Immature natural killer cell (primary cell): Measurements from ENCODE around the gene ARHGAP24. TPM values are rescaled to one million over a fixed set of nuclear protein-coding genes. Genes with fewer than 3 reads are reported as not detected.
"Not testable (repeated sequence)": the region's sequence is repeated elsewhere in the genome, so short reads cannot be mapped to it uniquely, and the experiment has no call there.

Experiments used
- DNase-seq, 3 donors: peaks; one replicate each; pipeline ENCODE4 v3.0.0; 2022; ENCODE audit warnings: mixed read lengths in 1 of 3
- H3K27ac Mint-ChIP-seq, 6 donors: one replicate each; pipeline ENCODE4 v1.8.0; 2020; ENCODE audit warnings: mixed read lengths in 6 of 6, mild to moderate bottlenecking in 5 of 6, inconsistent platforms in 4 of 6, moderate library complexity in 3 of 6
- H3K27me3 Mint-ChIP-seq, 3 donors: one replicate each; pipeline ENCODE4 v1.8.0; 2020 to 2021; ENCODE audit warnings: low read depth in 3 of 3, mild to moderate bottlenecking in 3 of 3, mixed read lengths in 3 of 3, moderate library complexity in 3 of 3, inconsistent platforms in 1 of 3
- H3K36me3 Mint-ChIP-seq, 3 donors: one replicate each; pipeline ENCODE4 v1.8.0; 2020; ENCODE audit warnings: mixed read lengths in 3 of 3, inconsistent platforms in 2 of 3, mild to moderate bottlenecking in 2 of 3
- H3K4me1 Mint-ChIP-seq, 2 donors: one replicate each; pipeline ENCODE4 v1.8.0; 2020; ENCODE audit warnings: inconsistent platforms in 2 of 2, mild to moderate bottlenecking in 2 of 2, mixed read lengths in 2 of 2, moderate library complexity in 1 of 2
- H3K4me3 Mint-ChIP-seq, 5 donors: one replicate each; pipeline ENCODE4 v1.8.0; 2020; ENCODE audit warnings: mild to moderate bottlenecking in 5 of 5, mixed read lengths in 5 of 5, inconsistent platforms in 3 of 5, moderate library complexity in 3 of 5
- H3K9me3 Mint-ChIP-seq, 6 donors: one replicate each; pipeline ENCODE4 v1.8.0; 2020; ENCODE audit warnings: mild to moderate bottlenecking in 6 of 6, mixed read lengths in 6 of 6, inconsistent platforms in 4 of 6, moderate library complexity in 3 of 6
- polyA plus RNA-seq, 3 donors: library from polyadenylated mRNA; unstranded; fragments of 300-500 nt; fragmentation: Illumina TruSeq; gene quantifications; one replicate each; pipeline ENCODE4 v1.2.3, GENCODE V29; 2021

The ARHGAP24 gene
- polyA plus RNA-seq, 3 donors from 2014 or later = 0.06 to 0.24 TPM; not detected in 1

DNA sequence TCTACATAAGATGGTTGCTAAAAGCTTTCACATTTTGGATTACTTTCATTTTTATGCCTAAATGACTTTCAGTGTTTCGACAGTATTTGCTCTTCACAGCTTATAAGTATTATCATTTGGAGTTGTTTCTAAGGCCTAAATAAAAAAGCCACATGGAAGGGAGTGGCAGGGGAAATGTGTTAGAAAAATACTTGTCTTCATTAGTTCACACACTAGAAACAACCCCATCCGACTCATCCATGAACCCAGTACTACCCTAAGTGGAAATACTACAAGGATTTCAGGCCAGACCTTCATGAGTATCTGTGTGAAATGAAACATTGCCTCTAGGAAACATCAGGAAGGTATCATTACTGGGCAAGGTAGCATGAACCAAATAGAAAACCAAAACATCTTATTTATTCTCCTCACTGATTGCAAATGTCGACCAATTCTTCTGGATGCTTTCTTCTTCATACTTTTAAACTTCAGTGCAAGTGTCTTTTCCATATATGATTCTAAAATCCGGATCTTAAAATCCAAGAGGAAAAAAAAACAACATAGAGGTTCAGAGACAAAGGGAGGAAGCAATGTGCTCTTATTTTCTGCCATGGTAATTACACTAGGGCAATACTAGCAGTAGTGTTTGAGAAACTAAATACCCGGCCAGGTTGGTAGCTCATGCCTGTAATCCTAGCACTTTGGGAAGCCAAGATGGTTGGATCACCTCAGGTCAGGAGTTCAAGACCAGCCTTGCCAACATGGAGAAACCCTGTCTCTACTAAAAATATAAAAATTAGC, 349.4 kb downstream of the ARHGAP24 start:
- peaks cover 0 to 3% (median 2%) of the 10 kb centered on the region in 3 donors for H3K27me3 Mint-ChIP-seq
- peaks cover 0 to 15% (median 6%) of the 10 kb centered on the region in 6 donors for H3K9me3 Mint-ChIP-seq
- no peaks in the 10 kb centered on the region for H3K4me1 Mint-ChIP-seq
- no peak overlapping the region for H3K4me3 Mint-ChIP-seq
- DNase-seq = no peak
- no peak overlapping the region for H3K27ac Mint-ChIP-seq
- no peaks in the 10 kb centered on the region for H3K36me3 Mint-ChIP-seq

GRCh38 chr4:85826060-85826678, 351.2 kb downstream of the ARHGAP24 start:
- Mint-ChIP-seq H3K27me3 (peaks cover 0 to 3% (median 2%) of the 10 kb centered on the region in 3 donors), H3K9me3 (peaks cover 0 to 13% (median 6%) of the 10 kb centered on the region in 6 donors), H3K4me1 (no peaks in the 10 kb centered on the region), H3K36me3 (no peaks in the 10 kb centered on the region), H3K27ac (no peak overlapping the region), H3K4me3 (no peak overlapping the region)
- DNase-seq = no peak

DNA sequence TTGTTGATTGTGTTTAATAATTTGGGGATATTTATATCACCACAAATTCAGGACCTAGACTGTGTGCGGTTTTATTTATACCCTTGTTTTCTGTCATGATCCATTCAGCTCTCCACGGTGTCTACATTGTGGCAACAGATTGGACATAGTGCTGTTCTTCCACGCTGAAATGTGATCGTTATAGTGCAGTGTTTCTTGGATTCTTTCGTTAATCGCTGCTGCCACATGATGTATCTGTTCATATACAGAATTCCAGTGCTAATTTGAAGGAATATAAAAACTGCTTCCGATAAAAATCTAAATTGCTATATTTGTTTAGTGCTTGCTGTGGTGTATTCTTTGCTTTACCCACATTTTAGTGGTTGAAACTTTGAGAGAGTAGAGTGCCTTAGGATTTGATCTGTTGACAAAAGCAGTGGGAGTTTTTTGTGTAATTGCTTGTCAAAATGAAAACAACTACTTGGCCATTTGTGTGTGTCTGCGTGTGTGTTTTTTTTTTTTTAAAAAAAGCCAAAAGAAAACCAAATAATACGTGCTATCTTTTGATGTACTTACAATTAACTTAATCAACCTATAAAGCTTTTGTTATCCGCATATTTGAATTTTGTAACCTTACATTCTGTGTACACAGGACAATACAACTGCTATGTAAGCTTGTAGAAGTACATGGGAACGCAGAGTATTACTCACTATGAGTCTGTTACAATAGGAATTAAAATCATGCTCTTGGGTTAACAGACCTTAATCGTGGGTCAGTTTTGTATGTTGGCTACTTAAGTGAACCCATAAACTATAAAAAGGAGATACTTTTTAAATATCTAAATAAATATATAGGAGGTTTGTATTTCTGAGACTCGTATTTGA, 353.3 kb downstream of the ARHGAP24 start:
- no peaks in the 10 kb centered on the region for H3K4me1 Mint-ChIP-seq
- peaks cover 0 to 19% (median 7%) of the 10 kb centered on the region in 6 donors for H3K9me3 Mint-ChIP-seq
- H3K4me3 Mint-ChIP-seq = no peak overlapping the region
- DNase-seq = no peak
- no peaks in the 10 kb centered on the region for H3K36me3 Mint-ChIP-seq
- H3K27me3 Mint-ChIP-seq = peaks cover 0 to 4% (median 4%) of the 10 kb centered on the region in 3 donors
- H3K27ac Mint-ChIP-seq = no peak overlapping the region

DNA sequence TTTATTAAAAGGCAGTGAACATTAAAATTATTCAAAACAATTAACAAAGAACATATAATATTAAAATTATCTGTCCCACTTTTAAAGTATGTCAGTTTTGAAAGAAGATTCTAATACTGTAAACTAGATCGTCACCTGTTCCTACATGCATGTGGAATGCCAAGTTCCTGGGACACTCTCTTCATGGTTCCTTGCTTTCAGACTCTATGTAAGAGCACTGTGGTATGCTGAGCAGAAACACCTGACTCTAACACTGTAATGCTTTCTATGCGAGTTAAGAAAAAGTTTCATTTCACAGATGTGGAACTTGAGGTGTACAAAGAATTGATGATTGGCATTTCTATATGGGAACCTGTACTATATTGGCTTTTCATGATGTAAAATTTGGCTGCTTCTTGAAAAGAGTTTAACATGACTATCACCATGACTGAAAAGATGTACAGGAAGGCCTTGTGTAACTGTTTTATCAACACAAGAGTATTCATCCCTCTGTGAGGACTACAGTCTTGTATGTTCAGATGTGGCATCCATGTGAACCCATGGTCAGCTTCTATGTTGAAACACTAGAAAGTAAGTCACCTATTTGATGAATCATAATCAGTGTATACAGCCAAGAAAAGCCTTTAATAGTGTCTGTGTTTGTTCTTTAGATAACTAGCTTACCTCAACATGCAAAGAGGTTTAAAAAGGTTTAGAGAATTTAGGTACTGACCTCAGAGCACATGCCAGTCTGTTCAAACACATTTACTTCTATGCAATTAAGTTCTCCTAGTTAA, 354.5 kb downstream of the ARHGAP24 start:
- Mint-ChIP-seq H3K27me3 (peaks cover 0 to 4% (median 4%) of the 10 kb centered on the region in 3 donors), H3K27ac (no peak overlapping the region), H3K4me3 (no peak overlapping the region), H3K9me3 (peaks cover 0 to 16% (median 8%) of the 10 kb centered on the region in 6 donors), H3K4me1 (no peaks in the 10 kb centered on the region), H3K36me3 (no peaks in the 10 kb centered on the region)
- no peak for DNase-seq

GRCh38 chr4:85831647-85832046, 356.7 kb downstream of the ARHGAP24 start:
- H3K4me1 Mint-ChIP-seq = no peaks in the 10 kb centered on the region
- H3K9me3 Mint-ChIP-seq = peaks cover 0 to 15% (median 8%) of the 10 kb centered on the region in 6 donors
- no peak overlapping the region for H3K27ac Mint-ChIP-seq
- no peak overlapping the region for H3K4me3 Mint-ChIP-seq
- DNase-seq = no peak
- peaks cover 0 to 2% (median 1%) of the 10 kb centered on the region in 3 donors for H3K27me3 Mint-ChIP-seq
- H3K36me3 Mint-ChIP-seq = no peaks in the 10 kb centered on the region

- H3K4me1 Mint-ChIP-seq = no peaks in the 10 kb centered on the region
- H3K9me3 Mint-ChIP-seq = peaks cover 0 to 25% (median 4%) of the 10 kb centered on the region in 6 donors
- H3K27ac Mint-ChIP-seq = no peak overlapping the region
- no peaks in the 10 kb centered on the region for H3K36me3 Mint-ChIP-seq
- no peak for DNase-seq
- no peak overlapping the region for H3K4me3 Mint-ChIP-seq
- peaks cover 0 to 2% (median 1%) of the 10 kb centered on the region in 3 donors for H3K27me3 Mint-ChIP-seq
These were observed 358.4 kb downstream of the ARHGAP24 start for GRCh38 chr4:85833302-85833701.

DNA sequence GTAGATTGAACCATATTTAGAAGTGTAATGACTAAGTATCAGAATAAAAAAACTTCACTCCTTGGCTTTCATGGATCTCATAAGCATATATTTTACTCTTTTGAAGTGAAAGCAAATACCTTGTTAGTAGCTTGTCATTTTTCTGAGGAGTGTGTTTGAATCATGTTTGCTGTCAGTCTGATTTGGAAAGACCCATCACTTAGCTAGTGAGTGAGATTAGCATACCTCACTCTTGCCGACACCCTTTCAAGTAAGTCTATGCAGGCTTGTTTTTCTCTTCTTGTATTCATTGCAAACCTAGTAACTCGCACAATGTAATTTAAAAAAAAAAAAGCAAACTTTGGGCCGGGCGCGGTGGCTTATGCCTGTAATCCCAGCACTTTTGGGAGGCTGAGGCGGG, 360.0 kb downstream of the ARHGAP24 start:
- no peak for DNase-seq
- no peak overlapping the region for H3K4me3 Mint-ChIP-seq
- peaks cover 0 to 2% (median 1%) of the 10 kb centered on the region in 3 donors for H3K27me3 Mint-ChIP-seq
- peaks cover 0 to 27% (median 5%) of the 10 kb centered on the region in 6 donors for H3K9me3 Mint-ChIP-seq
- no peaks in the 10 kb centered on the region for H3K4me1 Mint-ChIP-seq
- H3K27ac Mint-ChIP-seq = no peak overlapping the region
- H3K36me3 Mint-ChIP-seq = no peaks in the 10 kb centered on the region

DNA sequence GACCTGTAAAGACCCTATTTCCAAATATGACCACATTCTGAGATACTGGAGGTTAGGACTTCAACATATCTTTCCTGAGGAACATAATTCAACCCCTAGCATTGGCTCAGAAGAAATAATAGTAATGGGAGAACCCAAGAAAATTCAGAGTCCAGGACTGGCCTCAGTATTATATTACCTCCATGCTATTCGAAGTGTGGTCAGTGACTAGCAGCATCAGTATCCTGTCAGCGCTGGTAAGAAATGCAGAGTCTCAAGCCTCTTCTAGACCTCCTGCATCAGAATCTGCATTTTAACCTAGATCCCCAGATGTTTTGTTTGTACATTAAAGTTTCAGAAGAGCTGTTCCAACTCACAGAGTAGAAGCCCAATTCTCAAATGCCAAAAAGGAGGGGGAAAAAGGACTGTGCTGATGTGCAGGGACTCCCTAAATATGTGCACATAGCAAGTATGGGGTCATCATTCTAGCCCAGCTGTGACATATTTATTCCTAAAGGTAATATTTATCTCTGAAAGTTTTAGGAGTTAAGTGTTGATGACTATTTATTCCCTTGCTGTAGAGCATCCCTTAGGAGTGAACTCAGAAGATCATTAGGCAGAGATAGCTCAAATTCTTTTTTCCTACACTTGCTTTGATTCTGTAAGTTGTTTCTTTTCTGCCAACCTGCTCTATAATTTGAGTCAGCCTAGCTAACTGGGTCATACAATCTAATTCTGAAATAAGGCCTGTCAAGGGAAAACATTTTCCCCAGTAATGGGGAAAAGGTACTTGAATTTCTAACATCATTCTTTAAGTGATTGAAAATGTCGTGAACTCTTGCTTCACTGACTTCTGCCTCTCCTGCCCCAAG, 361.9 kb downstream of the ARHGAP24 start:
- H3K9me3 Mint-ChIP-seq = peaks cover 0 to 27% (median 7%) of the 10 kb centered on the region in 6 donors
- H3K27ac Mint-ChIP-seq = no peak overlapping the region
- DNase-seq = no peak
- H3K4me3 Mint-ChIP-seq = no peak overlapping the region
- H3K36me3 Mint-ChIP-seq = no peaks in the 10 kb centered on the region
- peaks cover 0 to 1% (median under 1%) of the 10 kb centered on the region in 3 donors for H3K27me3 Mint-ChIP-seq
- H3K4me1 Mint-ChIP-seq = no peaks in the 10 kb centered on the region

GRCh38 chr4:85837439-85837733, 362.4 kb downstream of the ARHGAP24 start:
- Mint-ChIP-seq H3K27ac (no peak overlapping the region), H3K27me3 (no peaks in the 10 kb centered on the region), H3K4me1 (no peaks in the 10 kb centered on the region), H3K4me3 (no peak overlapping the region), H3K9me3 (peaks cover 0 to 22% (median 7%) of the 10 kb centered on the region in 6 donors), H3K36me3 (no peaks in the 10 kb centered on the region)
- DNase-seq = no peak

- not testable (repeated sequence) for DNase-seq, H3K27me3 Mint-ChIP-seq, H3K27ac Mint-ChIP-seq, H3K4me1 Mint-ChIP-seq, H3K4me3 Mint-ChIP-seq, H3K36me3 Mint-ChIP-seq
- H3K9me3 Mint-ChIP-seq = peaks cover 0 to 21% (median 5%) of the 10 kb centered on the region in 6 donors
These were observed 365.1 kb downstream of the ARHGAP24 start for GRCh38 chr4:85839981-85840451.

- Mint-ChIP-seq H3K4me1 (no peaks in the 10 kb centered on the region), H3K9me3 (peaks cover 0 to 10% (median 5%) of the 10 kb centered on the region in 6 donors), H3K27ac (no peak overlapping the region), H3K27me3 (no peaks in the 10 kb centered on the region), H3K36me3 (no peaks in the 10 kb centered on the region), H3K4me3 (no peak overlapping the region)
- no peak for DNase-seq
These were observed 367.6 kb downstream of the ARHGAP24 start for GRCh38 chr4:85842540-85842939.

DNA sequence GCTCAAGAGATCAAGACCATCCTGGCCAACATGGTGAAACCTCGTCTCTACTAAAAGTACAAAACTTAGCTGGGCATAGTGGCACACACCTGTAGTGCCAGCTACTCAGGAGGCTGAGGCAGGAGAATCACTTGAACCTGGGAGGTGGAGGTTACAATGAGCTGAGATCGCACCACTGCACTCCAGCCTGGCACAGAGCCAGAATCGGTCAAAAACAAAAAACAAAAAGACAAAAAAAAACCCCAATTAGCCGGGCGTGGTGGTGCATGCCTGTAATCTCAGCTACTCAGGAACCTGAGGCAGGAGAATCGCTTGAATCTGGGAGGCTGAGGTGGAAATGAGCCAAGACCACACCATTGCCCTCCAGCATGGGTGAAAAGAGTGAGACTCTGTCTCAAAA, 378.8 kb downstream of the ARHGAP24 start:
- H3K4me1 Mint-ChIP-seq, H3K27ac Mint-ChIP-seq, H3K4me3 Mint-ChIP-seq, DNase-seq, H3K27me3 Mint-ChIP-seq, H3K36me3 Mint-ChIP-seq: not testable (repeated sequence)
- H3K9me3 Mint-ChIP-seq = peaks cover 7 to 33% (median 15%) of the 10 kb centered on the region in 6 donors
